ENCODE data around the gene STARD3. TPM values are rescaled to one million over a fixed set of nuclear protein-coding genes. Genes with fewer than 3 reads are reported as not detected.

Gene STARD3
- total and polyA plus RNA-seq, 9 donors = 34.5 to 55.9 (median 44.3) TPM

DNA sequence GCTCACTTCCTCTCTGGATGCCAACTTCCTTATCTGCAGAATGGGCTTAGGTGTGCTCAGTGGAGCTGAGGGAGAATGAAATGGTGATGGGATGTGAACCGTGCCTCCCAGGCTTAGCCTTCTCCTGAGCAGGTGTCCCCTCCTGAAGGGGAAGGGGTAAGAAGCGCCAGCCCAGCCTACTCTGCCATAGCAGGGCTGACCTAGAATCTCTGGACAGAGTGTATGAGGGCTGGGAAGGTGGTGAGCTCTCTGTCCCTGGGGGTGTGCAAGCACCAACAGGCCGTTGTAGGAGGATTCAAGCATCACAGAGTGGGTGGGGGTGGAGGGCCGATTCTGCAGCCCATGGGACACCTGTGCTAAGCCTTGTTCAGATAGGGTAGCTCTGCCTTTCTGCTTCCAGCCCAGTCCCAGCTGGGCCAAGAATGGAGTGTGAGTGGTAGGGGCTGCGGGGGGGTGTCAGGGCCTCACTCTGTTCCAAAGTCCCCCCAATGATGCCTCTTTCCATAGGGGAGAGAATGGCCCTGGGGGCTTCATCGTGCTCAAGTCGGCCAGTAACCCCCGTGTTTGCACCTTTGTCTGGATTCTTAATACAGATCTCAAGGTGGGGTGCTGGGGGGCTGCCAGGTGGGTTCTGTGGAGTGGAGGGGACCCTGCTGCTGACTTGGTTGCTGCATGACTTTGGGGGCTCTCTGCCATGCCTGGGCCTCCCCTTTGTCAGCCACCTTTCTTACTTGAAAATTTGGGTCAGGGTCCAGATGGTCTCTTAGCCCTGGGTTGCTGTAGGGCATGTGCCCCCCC, 25.0 kb downstream of the STARD3 start:
- 79 to 91% (median 88%) methylated on average over 8 of the region's 8 CpGs for WGBS, 3 donors
- no peaks in the 10 kb centered on the region for H3K36me3 ChIP-seq
- intact Hi-C loops (cut with DNase I) = no loop called here
- no peak overlapping the region for H3K4me3 ChIP-seq
- H3K27me3 ChIP-seq = no peaks in the 10 kb centered on the region
- no peaks in the 10 kb centered on the region for H3K9me3 ChIP-seq
- DNase-seq = no peak
- H3K4me1 ChIP-seq (ENCODE audit: insufficient read depth) = peaks cover 3% of the 10 kb centered on the region
- TF ChIP-seq EP300 (IDR thresholded peaks at IDR 0.05) (no peak), POLR2A (IDR thresholded peaks at IDR 0.05) (no peak)
- TF ChIP-seq, protein P1, sequence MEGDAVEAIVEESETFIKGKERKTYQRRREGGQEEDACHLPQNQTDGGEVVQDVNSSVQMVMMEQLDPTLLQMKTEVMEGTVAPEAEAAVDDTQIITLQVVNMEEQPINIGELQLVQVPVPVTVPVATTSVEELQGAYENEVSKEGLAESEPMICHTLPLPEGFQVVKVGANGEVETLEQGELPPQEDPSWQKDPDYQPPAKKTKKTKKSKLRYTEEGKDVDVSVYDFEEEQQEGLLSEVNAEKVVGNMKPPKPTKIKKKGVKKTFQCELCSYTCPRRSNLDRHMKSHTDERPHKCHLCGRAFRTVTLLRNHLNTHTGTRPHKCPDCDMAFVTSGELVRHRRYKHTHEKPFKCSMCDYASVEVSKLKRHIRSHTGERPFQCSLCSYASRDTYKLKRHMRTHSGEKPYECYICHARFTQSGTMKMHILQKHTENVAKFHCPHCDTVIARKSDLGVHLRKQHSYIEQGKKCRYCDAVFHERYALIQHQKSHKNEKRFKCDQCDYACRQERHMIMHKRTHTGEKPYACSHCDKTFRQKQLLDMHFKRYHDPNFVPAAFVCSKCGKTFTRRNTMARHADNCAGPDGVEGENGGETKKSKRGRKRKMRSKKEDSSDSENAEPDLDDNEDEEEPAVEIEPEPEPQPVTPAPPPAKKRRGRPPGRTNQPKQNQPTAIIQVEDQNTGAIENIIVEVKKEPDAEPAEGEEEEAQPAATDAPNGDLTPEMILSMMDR (IDR thresholded peaks at IDR 0.05) = no peak
- H3K27ac ChIP-seq = no peak overlapping the region

GRCh38 chr17:39662551-39663339, 25.8 kb downstream of the STARD3 start:
- DNase-seq = peak in 1 of 5 donors; percentile 57
- intact Hi-C loops (cut with DNase I) = no loop called here
- no peak overlapping the region for H3K4me3 ChIP-seq
- TF ChIP-seq EP300 (IDR thresholded peaks at IDR 0.05) = no peak
- TF ChIP-seq, protein P1 (IDR thresholded peaks at IDR 0.05) = no peak
- TF ChIP-seq POLR2A (IDR thresholded peaks at IDR 0.05) = no peak
- 83 to 85% (median 85%) methylated on average over 18 to 22 of the region's 22 CpGs for WGBS, 3 donors
- no peaks in the 10 kb centered on the region for H3K9me3 ChIP-seq
- peaks cover 7% of the 10 kb centered on the region for H3K4me1 ChIP-seq (ENCODE audit: insufficient read depth)
- no peaks in the 10 kb centered on the region for H3K27me3 ChIP-seq
- H3K27ac ChIP-seq = no peak overlapping the region
- H3K36me3 ChIP-seq = no peaks in the 10 kb centered on the region

- no peaks in the 10 kb centered on the region for H3K27me3 ChIP-seq
- DNase-seq = no peak
- TF ChIP-seq POLR2A (IDR thresholded peaks at IDR 0.05) (no peak), EP300 (IDR thresholded peaks at IDR 0.05) (no peak)
- TF ChIP-seq, protein P1 (IDR thresholded peaks at IDR 0.05) = no peak
- intact Hi-C loops (cut with DNase I) = no loop called here
- no peaks in the 10 kb centered on the region for H3K9me3 ChIP-seq
- no peak overlapping the region for H3K4me3 ChIP-seq
- H3K27ac ChIP-seq = no peak overlapping the region
- WGBS, 3 donors = 35 to 48% (median 46%) methylated on average over 4 of the region's 4 CpGs
- H3K36me3 ChIP-seq = no peaks in the 10 kb centered on the region
- peaks cover 7% of the 10 kb centered on the region for H3K4me1 ChIP-seq (ENCODE audit: insufficient read depth)
Observed at GRCh38 chr17:39663340-39663687, 26.4 kb downstream of the STARD3 start.

- TF ChIP-seq EP300 (IDR thresholded peaks at IDR 0.05) (no peak), POLR2A (IDR thresholded peaks at IDR 0.05) (no peak)
- DNase-seq = no peak
- no peak overlapping the region for H3K27ac ChIP-seq
- H3K4me1 ChIP-seq (ENCODE audit: insufficient read depth) = peaks cover 7% of the 10 kb centered on the region
- intact Hi-C loops (cut with DNase I) = no loop called here
- 48 to 55% (median 53%) methylated on average over 17 of the region's 17 CpGs for WGBS, 3 donors
- no peaks in the 10 kb centered on the region for H3K36me3 ChIP-seq
- H3K9me3 ChIP-seq = no peaks in the 10 kb centered on the region
- H3K27me3 ChIP-seq = no peaks in the 10 kb centered on the region
- no peak overlapping the region for H3K4me3 ChIP-seq
Observed at GRCh38 chr17:39663688-39664580, 27.0 kb downstream of the STARD3 start.

Data from ovary (tissue), 9 donors.